WTC11 (cell line): ENCODE results near the gene GALNTL6. TPM values are rescaled to one million over a fixed set of nuclear protein-coding genes. Genes with fewer than 3 reads are reported as not detected.

Source experiments
- ATAC-seq: fragments of 200-7000 bp; cut with Tn5 transposase; 2 replicates; pipeline ENCODE4 v1.10.0; 2021; ENCODE audit warnings: mild to moderate bottlenecking, moderate library complexity
- CTCF ChIA-PET: fragments of 300-600 bp; sonication (Branson Sonifier 250); formaldehyde crosslinking; loops from one replicate; lab custom pipeline; 2021; ENCODE audit warnings: antibody characterized with exemption; lab: Charles Lee
- POLR2A ChIA-PET: fragments of 350-600 bp; sonication (Branson Sonifier 250); formaldehyde crosslinking; loops from one replicate; lab custom pipeline; 2021; ENCODE audit warnings: antibody characterized with exemption; lab: Charles Lee
- DNase-seq: peaks from one replicate; pipeline ENCODE4 v3.0.0; 2021; ENCODE audit warnings: low spot score
- H3K27ac Mint-ChIP-seq: 2 replicates; pipeline ENCODE4 v1.8.0; 2021; ENCODE audit warnings: mixed read lengths
- H3K27me3 Mint-ChIP-seq: 2 replicates; pipeline ENCODE4 v1.8.0; 2021; ENCODE audit warnings: low read depth, mild to moderate bottlenecking, moderate library complexity, mixed read lengths
- H3K36me3 Mint-ChIP-seq: 2 replicates; pipeline ENCODE4 v1.8.0; 2021; ENCODE audit warnings: mixed read lengths
- H3K4me1 Mint-ChIP-seq: 2 replicates; pipeline ENCODE4 v1.8.0; 2022; ENCODE audit warnings: mixed read lengths
- H3K4me3 Mint-ChIP-seq: 2 replicates; pipeline ENCODE4 v1.8.0; 2021; ENCODE audit warnings: mild to moderate bottlenecking, moderate library complexity, mixed read lengths
- H3K9me3 Mint-ChIP-seq: 2 replicates; pipeline ENCODE4 v1.8.0; 2021; ENCODE audit warnings: mixed read lengths
- ATF1 ChIP-seq: sonication (generic); formaldehyde crosslinking; IDR thresholded peaks from 2 replicates; pipeline ENCODE4 v1.8.1; 2023; ENCODE audit warnings: mild to moderate bottlenecking, moderate library complexity, missing genetic modification reagents
- MYBL2 ChIP-seq: sonication (generic); formaldehyde crosslinking; IDR thresholded peaks from 2 replicates; pipeline ENCODE4 v1.8.1; 2023; ENCODE audit warnings: mild to moderate bottlenecking, moderate library complexity, missing genetic modification reagents
- NFATC4 ChIP-seq: fragments of 250-450 bp; sonication (Bioruptor Pico); IDR thresholded peaks from 2 replicates; pipeline ENCODE4 v1.9.0; 2021; ENCODE audit warnings: mild to moderate bottlenecking
- NFE2L1 ChIP-seq: sonication (generic); formaldehyde crosslinking; IDR thresholded peaks from 2 replicates; pipeline ENCODE4 v1.8.1; 2023; ENCODE audit warnings: missing genetic modification reagents
- PRRX2 ChIP-seq: fragments of 250-450 bp; sonication (Bioruptor Pico); IDR thresholded peaks from 2 replicates; pipeline ENCODE4 v1.8.0; 2021; ENCODE audit warnings: mild to moderate bottlenecking
- SMAD4 ChIP-seq: sonication (generic); formaldehyde crosslinking; IDR thresholded peaks from 2 replicates; pipeline ENCODE4 v1.8.0; 2022; ENCODE audit warnings: mild to moderate bottlenecking, missing genetic modification reagents
- TEAD1 ChIP-seq: sonication (generic); formaldehyde crosslinking; IDR thresholded peaks from 2 replicates; pipeline ENCODE4 v1.8.0; 2022; ENCODE audit warnings: mild to moderate bottlenecking, missing genetic modification reagents
- ZNF121 ChIP-seq: sonication (generic); formaldehyde crosslinking; IDR thresholded peaks from 2 replicates; pipeline ENCODE4 v1.8.0; 2023; ENCODE audit warnings: missing genetic modification reagents
- ZNF416 ChIP-seq: fragments of 250-450 bp; sonication (Bioruptor Pico); IDR thresholded peaks from 2 replicates; pipeline ENCODE4 v1.9.0; 2021; ENCODE audit warnings: mild to moderate bottlenecking, inconsistent platforms
- total RNA-seq: library from RNA; stranded (reverse); gene quantifications from 3 replicates; pipeline ENCODE4 v1.2.3, GENCODE V29; 2021
- TF ChIP-seq, protein P1 (sequence below): fragments of 250-450 bp; sonication (Bioruptor Pico); IDR thresholded peaks from 2 replicates; pipeline ENCODE4 v1.9.0; 2021; ENCODE audit warnings: mild to moderate bottlenecking
- TF ChIP-seq, protein P2 (sequence below): sonication (generic); formaldehyde crosslinking; IDR thresholded peaks from 2 replicates; pipeline ENCODE4 v1.8.1; 2022; ENCODE audit warnings: mild to moderate bottlenecking, moderate library complexity, missing genetic modification reagents
- TF ChIP-seq, protein P3 (sequence below): sonication (generic); formaldehyde crosslinking; IDR thresholded peaks from 2 replicates; pipeline ENCODE4 v1.8.1; 2023; ENCODE audit warnings: mild to moderate bottlenecking, missing genetic modification reagents, moderate library complexity
- TF ChIP-seq, protein P4 (sequence below): sonication (generic); formaldehyde crosslinking; IDR thresholded peaks from 2 replicates; pipeline ENCODE4 v1.8.1; 2022; ENCODE audit warnings: low read depth, mild to moderate bottlenecking, moderate library complexity, missing genetic modification reagents, borderline replicate concordance
- TF ChIP-seq, protein P5 (sequence below): sonication (generic); formaldehyde crosslinking; IDR thresholded peaks from 2 replicates; pipeline ENCODE4 v1.8.0; 2022; ENCODE audit warnings: missing genetic modification reagents
- TF ChIP-seq, protein P6 (sequence below): sonication (generic); formaldehyde crosslinking; IDR thresholded peaks from 2 replicates; pipeline ENCODE4 v1.8.0; 2022; ENCODE audit warnings: mild to moderate bottlenecking, missing genetic modification reagents
- TF ChIP-seq, protein P7 (sequence below): fragments of 200-600 bp; IDR thresholded peaks from 2 replicates; pipeline ENCODE4 v1.8.0; 2022; ENCODE audit warnings: antibody characterized with exemption
- TF ChIP-seq, protein P8 (sequence below): fragments of 250-450 bp; sonication (Bioruptor Pico); IDR thresholded peaks from 2 replicates; pipeline ENCODE4 v1.9.0; 2021; ENCODE audit warnings: mild to moderate bottlenecking

GALNTL6 gene
- total RNA-seq, 1 experiment from 2014 or later, result 0.24 TPM

DNA sequence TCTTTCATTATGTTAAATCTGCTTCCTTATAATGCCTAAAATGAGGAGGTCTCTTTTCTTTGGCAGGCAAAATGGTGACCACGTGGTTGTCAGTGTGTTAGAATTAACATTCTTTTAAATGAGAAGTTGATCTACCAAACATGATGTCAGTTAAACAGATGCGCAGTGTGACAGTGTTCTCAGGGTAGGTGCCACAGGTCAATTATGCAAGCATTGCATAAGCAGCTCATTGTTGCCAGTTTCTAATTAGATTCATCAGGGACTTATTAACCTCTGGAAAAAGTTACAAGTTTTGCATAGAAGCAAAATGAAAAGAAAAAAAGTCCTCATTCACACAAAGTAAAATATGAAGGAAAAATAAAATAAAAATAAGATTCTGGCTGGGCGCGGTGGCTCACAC lies 1031.4 kb downstream of the GALNTL6 start:
- Mint-ChIP-seq H3K4me3 (no peak overlapping the region), H3K36me3 (no peaks in the 10 kb centered on the region), H3K9me3 (no peaks in the 10 kb centered on the region), H3K4me1 (peaks cover 12% of the 10 kb centered on the region), H3K27ac (no peak overlapping the region), H3K27me3 (no peaks in the 10 kb centered on the region)
- DNase-seq, result no peak
- TF ChIP-seq MYBL2 (CRISPR knock-in tag) (no peak), TEAD1 (CRISPR knock-in tag) (no peak), NFE2L1 (no peak), SMAD4 (no peak), ATF1 (CRISPR knock-in tag) (no peak), NFATC4 (CRISPR knock-in tag) (no peak)
- TF ChIP-seq, protein P1, sequence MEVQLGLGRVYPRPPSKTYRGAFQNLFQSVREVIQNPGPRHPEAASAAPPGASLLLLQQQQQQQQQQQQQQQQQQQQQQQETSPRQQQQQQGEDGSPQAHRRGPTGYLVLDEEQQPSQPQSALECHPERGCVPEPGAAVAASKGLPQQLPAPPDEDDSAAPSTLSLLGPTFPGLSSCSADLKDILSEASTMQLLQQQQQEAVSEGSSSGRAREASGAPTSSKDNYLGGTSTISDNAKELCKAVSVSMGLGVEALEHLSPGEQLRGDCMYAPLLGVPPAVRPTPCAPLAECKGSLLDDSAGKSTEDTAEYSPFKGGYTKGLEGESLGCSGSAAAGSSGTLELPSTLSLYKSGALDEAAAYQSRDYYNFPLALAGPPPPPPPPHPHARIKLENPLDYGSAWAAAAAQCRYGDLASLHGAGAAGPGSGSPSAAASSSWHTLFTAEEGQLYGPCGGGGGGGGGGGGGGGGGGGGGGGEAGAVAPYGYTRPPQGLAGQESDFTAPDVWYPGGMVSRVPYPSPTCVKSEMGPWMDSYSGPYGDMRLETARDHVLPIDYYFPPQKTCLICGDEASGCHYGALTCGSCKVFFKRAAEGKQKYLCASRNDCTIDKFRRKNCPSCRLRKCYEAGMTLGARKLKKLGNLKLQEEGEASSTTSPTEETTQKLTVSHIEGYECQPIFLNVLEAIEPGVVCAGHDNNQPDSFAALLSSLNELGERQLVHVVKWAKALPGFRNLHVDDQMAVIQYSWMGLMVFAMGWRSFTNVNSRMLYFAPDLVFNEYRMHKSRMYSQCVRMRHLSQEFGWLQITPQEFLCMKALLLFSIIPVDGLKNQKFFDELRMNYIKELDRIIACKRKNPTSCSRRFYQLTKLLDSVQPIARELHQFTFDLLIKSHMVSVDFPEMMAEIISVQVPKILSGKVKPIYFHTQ (CRISPR knock-in tag), result no peak
- TF ChIP-seq, protein P2, sequence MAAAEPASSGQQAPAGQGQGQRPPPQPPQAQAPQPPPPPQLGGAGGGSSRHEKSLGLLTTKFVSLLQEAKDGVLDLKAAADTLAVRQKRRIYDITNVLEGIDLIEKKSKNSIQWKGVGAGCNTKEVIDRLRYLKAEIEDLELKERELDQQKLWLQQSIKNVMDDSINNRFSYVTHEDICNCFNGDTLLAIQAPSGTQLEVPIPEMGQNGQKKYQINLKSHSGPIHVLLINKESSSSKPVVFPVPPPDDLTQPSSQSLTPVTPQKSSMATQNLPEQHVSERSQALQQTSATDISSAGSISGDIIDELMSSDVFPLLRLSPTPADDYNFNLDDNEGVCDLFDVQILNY, result no peak
- TF ChIP-seq, protein P3, sequence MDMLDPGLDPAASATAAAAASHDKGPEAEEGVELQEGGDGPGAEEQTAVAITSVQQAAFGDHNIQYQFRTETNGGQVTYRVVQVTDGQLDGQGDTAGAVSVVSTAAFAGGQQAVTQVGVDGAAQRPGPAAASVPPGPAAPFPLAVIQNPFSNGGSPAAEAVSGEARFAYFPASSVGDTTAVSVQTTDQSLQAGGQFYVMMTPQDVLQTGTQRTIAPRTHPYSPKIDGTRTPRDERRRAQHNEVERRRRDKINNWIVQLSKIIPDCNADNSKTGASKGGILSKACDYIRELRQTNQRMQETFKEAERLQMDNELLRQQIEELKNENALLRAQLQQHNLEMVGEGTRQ, result no peak
- CTCF ChIA-PET, result no interaction called here
- ATAC-seq, result no peak
- POLR2A ChIA-PET, result no interaction called here

DNA sequence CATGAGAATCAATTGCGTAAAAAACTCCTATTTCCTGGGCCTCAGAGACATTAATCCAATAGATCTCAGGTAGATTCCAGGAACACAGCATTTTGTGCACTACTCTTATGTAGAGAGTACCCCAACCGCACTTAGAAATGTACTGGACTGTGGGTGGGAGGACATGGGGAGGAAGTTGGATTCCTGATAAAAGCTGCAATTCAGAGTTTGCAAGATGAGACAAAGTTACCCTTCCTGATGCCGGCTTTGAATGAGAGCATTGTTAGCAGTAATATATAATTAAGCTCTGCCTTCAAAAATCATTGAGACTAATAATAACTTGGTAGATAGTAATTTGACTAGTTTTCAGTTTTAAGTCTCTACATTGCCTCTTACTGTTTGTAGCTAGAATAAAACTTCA lies 1032.1 kb downstream of the GALNTL6 start:
- H3K27ac Mint-ChIP-seq, result no peak overlapping the region
- CTCF ChIA-PET, result no interaction called here
- no peak for TF ChIP-seq ZNF121
- TF ChIP-seq, protein P2, result no peak
- TF ChIP-seq, protein P4, sequence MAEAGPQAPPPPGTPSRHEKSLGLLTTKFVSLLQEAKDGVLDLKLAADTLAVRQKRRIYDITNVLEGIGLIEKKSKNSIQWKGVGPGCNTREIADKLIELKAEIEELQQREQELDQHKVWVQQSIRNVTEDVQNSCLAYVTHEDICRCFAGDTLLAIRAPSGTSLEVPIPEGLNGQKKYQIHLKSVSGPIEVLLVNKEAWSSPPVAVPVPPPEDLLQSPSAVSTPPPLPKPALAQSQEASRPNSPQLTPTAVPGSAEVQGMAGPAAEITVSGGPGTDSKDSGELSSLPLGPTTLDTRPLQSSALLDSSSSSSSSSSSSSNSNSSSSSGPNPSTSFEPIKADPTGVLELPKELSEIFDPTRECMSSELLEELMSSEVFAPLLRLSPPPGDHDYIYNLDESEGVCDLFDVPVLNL (CRISPR knock-in tag), result no peak
- no peak for TF ChIP-seq PRRX2 (CRISPR knock-in tag)
- TF ChIP-seq, protein P5, sequence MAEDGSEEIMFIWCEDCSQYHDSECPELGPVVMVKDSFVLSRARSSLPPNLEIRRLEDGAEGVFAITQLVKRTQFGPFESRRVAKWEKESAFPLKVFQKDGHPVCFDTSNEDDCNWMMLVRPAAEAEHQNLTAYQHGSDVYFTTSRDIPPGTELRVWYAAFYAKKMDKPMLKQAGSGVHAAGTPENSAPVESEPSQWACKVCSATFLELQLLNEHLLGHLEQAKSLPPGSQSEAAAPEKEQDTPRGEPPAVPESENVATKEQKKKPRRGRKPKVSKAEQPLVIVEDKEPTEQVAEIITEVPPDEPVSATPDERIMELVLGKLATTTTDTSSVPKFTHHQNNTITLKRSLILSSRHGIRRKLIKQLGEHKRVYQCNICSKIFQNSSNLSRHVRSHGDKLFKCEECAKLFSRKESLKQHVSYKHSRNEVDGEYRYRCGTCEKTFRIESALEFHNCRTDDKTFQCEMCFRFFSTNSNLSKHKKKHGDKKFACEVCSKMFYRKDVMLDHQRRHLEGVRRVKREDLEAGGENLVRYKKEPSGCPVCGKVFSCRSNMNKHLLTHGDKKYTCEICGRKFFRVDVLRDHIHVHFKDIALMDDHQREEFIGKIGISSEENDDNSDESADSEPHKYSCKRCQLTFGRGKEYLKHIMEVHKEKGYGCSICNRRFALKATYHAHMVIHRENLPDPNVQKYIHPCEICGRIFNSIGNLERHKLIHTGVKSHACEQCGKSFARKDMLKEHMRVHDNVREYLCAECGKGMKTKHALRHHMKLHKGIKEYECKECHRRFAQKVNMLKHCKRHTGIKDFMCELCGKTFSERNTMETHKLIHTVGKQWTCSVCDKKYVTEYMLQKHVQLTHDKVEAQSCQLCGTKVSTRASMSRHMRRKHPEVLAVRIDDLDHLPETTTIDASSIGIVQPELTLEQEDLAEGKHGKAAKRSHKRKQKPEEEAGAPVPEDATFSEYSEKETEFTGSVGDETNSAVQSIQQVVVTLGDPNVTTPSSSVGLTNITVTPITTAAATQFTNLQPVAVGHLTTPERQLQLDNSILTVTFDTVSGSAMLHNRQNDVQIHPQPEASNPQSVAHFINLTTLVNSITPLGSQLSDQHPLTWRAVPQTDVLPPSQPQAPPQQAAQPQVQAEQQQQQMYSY (CRISPR knock-in tag), result no peak
- TF ChIP-seq ZNF416 (CRISPR knock-in tag), result no peak
- TF ChIP-seq, protein P6, sequence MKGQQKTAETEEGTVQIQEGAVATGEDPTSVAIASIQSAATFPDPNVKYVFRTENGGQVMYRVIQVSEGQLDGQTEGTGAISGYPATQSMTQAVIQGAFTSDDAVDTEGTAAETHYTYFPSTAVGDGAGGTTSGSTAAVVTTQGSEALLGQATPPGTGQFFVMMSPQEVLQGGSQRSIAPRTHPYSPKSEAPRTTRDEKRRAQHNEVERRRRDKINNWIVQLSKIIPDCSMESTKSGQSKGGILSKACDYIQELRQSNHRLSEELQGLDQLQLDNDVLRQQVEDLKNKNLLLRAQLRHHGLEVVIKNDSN (CRISPR knock-in tag), result no peak
- TF ChIP-seq, protein P7, sequence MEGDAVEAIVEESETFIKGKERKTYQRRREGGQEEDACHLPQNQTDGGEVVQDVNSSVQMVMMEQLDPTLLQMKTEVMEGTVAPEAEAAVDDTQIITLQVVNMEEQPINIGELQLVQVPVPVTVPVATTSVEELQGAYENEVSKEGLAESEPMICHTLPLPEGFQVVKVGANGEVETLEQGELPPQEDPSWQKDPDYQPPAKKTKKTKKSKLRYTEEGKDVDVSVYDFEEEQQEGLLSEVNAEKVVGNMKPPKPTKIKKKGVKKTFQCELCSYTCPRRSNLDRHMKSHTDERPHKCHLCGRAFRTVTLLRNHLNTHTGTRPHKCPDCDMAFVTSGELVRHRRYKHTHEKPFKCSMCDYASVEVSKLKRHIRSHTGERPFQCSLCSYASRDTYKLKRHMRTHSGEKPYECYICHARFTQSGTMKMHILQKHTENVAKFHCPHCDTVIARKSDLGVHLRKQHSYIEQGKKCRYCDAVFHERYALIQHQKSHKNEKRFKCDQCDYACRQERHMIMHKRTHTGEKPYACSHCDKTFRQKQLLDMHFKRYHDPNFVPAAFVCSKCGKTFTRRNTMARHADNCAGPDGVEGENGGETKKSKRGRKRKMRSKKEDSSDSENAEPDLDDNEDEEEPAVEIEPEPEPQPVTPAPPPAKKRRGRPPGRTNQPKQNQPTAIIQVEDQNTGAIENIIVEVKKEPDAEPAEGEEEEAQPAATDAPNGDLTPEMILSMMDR, result no peak
- TF ChIP-seq, protein P8, sequence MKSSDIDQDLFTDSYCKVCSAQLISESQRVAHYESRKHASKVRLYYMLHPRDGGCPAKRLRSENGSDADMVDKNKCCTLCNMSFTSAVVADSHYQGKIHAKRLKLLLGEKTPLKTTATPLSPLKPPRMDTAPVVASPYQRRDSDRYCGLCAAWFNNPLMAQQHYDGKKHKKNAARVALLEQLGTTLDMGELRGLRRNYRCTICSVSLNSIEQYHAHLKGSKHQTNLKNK (CRISPR knock-in tag), result no peak
- no peak for TF ChIP-seq TEAD1 (CRISPR knock-in tag)

More for the DNA sequence above, 1032.1 kb downstream of the GALNTL6 start:
- POLR2A ChIA-PET, result interaction anchor here (0.7 kb wide), 1 partner anchor 291 kb away, joined by 6 read pairs; no protein-coding TSS in a partner anchor
- ATAC-seq (no peak), DNase-seq (no peak)
- H3K36me3 Mint-ChIP-seq, result no peaks in the 10 kb centered on the region
- H3K27me3 Mint-ChIP-seq, result no peaks in the 10 kb centered on the region
- H3K9me3 Mint-ChIP-seq, result no peaks in the 10 kb centered on the region
- H3K4me3 Mint-ChIP-seq, result no peak overlapping the region
- H3K4me1 Mint-ChIP-seq, result peaks cover 12% of the 10 kb centered on the region
